Daoy (cell line): ENCODE data around the gene SPANXC. TPM values are rescaled to one million over a fixed set of nuclear protein-coding genes. Genes with fewer than 3 reads are reported as not detected.
"Not testable (repeated sequence)": the region's sequence is repeated elsewhere in the genome, so short reads cannot be mapped to it uniquely, and the experiment has no call there.

ENCODE experiments used
- DNase-seq: peaks from one replicate; pipeline ENCODE4 v3.0.0-alpha.2; 2015; ENCODE audit warnings: low read depth
- total RNA-seq: library from RNA; depleted of rRNA; stranded (reverse); fragments of >200 nt; shearing (Covaris generic); gene quantifications from 2 replicates; pipeline ENCODE4 v1.2.3, GENCODE V29; 2014; rRNA removed

SPANXC gene, protein sequence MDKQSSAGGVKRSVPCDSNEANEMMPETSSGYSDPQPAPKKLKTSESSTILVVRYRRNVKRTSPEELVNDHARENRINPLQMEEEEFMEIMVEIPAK
- 15.4 and 35.2 TPM in 2 replicates for total RNA-seq

DNA sequence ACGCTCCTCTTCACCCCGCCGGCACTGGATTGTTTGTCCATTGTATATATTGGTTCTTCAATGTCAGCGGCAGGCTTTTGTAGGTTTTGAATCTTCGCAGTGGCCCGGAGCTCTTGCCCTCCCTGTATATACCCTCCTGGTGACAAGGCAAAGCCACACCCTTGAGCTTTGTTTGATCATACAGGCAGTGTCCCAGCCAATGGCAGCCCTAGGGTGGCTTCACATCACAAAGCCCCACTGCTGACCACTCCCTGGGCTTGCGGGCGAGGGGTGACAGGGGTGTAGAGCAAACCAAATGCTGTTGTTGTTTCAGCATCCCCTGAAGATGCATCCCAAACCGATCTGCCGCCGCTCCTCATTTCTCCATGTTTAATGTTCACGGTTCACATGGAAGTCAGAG is at the start of gene SPANXC:
Gene SPANXC, minus strand, starts transcription at position 101 of the 400 bp plus-strand sequence. Its CDS starts 60 bp downstream, at position 41.
- not testable (repeated sequence) for DNase-seq

DNA sequence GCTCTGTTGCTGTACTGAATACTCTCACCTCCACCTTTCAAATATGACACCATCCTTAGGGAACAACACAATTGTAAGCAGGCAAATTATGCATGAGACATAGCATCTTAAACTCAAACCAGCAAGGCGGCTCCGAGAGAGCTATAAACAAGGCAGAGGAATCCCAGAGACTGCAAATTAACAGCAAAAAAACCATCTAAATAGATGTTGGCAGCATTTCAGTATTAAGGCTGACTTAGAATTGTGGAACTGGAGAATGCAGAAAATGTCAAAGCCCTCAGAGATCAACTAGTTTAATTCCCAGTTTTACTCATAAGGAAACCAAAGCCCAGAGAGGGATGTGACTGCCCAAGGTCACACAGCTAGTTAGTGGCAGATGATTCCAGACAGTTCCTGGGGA is 37.2 kb upstream of the SPANXC start:
- no peak for DNase-seq

DNA sequence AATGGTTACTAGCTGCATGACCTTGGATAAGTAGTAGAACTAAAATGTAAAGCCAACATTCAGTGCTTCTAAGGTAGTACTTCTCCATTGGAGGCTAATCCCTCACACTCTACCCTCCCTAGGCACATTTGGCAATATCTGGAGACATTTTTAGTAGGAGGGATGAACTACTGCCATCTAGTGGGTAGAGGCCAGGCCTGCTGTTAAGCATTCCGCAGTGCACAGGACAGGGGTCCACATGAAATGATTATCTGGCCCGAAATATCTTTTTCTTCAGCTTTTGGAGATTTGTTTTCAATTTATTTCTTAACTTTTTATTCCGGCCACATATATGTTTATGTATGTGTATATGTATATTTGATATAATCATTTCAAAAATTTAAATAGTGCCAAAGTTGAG is 36.0 kb upstream of the SPANXC start:
- peak; percentile 3 for DNase-seq

DNA sequence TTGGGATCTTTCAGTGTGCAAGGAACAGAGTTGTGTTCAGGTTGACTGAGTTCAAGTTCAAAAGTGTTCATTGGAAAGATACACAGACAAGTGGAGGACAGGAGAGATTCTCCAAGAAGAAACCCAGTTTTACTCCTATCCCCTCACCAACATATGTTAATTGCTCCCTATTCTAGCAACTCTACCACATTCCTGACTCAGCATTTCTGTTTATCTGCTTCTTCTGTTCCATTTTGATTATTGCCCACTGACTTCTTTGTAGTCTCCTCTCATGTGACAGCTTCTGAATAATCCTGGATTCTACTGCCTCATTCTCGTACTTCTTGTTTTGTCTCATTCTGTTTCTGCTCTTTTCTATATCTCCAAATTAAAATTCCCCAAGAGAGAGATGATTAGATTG is 15.8 kb upstream of the SPANXC start:
- no peak for DNase-seq

DNA sequence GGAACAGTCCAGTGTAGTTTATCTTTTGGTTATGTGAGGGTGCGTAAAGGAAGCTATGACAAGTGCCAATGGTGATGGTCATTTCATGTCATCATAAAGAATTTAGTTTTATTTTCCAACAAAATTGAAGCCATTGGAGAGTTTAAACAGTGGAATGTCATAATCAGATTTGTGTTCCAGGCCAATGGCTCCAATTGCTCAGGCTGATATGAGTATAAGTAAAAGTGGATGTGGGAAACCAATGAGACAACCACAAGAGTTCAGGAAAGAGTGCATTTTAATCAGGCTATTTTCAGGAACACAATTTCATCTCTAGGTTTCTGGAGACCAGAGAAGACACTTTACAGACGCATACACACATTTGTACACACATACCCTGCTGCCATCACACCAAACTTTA is 20.7 kb downstream of the SPANXC start:
- peak; percentile 10 for DNase-seq

DNA sequence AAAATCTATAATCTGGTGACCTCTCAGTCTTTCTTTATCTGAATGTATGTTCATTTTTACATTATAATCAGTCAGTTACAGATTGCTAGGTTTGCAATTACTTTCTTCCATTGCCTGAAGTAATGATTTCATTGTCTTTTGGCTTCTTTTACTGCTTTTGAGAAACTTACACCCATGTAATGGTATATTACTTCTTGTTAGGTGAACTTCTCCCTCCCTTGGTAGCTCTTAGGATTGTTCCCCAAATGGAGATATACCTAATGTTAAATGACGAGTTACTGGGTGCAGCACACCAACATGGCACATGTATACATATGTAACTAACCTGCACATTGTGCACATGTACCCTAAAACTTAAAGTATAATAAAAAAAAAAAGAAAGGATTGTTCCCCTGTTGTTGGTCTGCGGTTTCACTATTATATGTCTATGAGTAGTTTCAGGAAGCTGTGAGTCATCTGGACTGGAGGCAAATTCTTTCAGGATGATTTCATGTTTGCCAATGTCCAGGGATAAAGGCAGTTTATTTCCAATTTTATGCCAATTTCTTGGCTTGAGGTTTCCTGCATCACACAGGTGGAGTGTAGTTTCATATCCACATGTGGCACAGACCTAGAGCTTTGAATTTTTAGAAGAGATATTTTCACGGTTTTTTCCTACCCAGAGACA is 21.8 kb downstream of the SPANXC start:
- peak; percentile 57 for DNase-seq

DNA sequence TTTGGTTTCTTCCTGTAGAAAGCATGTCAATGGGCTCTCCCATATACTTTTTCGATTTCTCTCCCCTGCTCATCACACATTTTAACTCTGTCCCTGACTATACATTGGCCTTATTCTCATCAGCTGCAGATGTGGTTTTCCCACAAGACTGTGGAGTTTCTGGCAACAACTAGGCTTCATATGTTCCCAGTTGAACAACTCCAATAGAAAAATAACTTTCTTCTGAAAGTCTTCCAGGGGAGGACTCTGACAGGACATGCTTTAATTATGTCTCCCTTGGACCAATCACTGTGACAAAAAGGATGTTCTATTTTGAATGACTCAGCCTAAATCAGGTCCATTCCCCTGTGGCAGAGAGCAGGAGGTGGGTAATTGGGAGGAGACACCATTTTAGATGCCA is 28.1 kb downstream of the SPANXC start:
- no peak for DNase-seq

DNA sequence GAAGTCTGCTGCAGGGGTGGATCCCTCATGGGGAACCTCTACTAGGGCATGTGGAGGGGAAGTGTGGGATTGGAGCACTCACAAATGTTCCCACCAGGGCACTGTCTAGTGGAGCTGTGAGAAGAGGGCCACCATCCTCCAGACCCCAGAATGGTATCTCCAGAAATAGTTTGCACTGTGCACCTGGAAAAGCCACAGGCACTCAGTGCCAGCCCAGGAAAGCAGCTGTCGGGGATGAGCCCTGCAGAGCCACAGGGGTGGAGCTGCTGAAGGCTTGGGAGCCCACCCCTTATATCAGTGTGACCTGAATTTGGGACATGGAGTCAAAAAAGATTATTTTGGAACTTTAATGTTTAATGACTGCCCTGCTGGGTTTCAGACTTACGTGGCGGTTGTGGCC is 40.4 kb downstream of the SPANXC start:
- no peak for DNase-seq

Other genes with a start within 250 kb of the SPANXC start
- gene SPANXB1, start 239.9 kb downstream of the SPANXC start, total RNA-seq, result 131 and 190 TPM in 2 replicates
- 1.0 and 1.7 TPM in 2 replicates for gene LDOC1, start 65.4 kb downstream of the SPANXC start, total RNA-seq